ENCODE results near the gene TNFAIP8L3.
"Not testable (repeated sequence)": the region's sequence is repeated elsewhere in the genome, so short reads cannot be mapped to it uniquely, and the experiment has no call there.

The TNFAIP8L3 gene

DNA sequence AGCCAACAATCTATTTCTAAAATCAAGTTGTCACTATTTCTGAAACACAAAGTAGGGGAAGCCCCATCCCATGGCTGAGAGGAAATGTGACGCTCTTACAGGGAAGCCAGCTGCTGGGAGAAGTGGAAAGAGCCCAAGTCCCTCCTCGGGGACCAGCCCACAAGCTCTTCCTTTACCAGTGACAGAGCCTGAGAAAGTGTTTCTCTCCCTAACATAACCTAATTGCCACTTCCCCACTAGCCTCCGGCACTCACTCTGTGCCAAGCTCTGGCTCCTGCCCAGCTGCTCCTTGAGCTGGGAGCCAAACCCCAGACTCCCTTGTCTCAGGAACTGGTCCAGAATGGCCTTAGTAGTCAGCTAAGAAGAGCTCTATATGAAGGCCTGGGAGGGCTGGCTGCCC lies 42.9 kb downstream of the TNFAIP8L3 start:
- DNase-seq: no peak

DNA sequence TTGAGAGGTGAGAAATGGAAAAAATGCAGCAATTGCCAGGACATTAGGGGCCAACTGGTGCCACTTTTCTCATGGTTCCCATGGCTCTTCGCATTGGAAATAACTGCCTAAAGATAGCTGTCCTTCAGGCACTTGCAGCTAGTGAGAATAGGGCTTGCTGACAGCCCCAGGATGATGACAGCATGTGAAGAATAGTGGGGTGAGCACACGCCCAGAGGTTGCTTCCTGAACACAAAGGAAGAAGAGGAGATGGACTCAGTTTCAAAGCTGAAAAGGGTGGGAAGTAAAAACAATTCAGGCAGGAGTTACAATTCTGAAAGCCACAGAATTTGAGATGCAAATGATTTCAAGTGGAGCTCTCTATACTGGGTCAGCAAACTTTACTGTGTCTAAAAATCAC lies 45.6 kb downstream of the TNFAIP8L3 start:
- no peak for DNase-seq

DNA sequence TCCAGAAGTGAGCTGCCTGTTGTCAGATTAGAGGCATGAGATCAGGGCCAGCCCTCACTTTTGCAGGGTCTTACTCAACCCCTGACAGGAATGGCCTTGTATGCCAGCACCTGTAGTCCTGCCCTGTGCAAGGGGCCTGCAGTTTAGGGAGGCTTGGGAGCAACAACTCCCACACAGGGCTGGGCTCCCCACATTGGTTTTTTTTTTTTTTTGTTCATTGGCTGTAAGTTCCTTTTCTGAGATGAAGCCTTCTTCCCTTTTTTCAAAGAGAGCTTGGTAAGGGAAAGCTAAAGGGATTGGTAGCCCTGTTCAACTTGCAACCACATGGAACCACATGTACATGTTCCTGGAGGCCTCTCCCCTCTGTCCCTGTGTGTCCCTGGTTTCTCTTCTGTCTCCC lies 46.4 kb downstream of the TNFAIP8L3 start:
- DNase-seq: no peak

DNA sequence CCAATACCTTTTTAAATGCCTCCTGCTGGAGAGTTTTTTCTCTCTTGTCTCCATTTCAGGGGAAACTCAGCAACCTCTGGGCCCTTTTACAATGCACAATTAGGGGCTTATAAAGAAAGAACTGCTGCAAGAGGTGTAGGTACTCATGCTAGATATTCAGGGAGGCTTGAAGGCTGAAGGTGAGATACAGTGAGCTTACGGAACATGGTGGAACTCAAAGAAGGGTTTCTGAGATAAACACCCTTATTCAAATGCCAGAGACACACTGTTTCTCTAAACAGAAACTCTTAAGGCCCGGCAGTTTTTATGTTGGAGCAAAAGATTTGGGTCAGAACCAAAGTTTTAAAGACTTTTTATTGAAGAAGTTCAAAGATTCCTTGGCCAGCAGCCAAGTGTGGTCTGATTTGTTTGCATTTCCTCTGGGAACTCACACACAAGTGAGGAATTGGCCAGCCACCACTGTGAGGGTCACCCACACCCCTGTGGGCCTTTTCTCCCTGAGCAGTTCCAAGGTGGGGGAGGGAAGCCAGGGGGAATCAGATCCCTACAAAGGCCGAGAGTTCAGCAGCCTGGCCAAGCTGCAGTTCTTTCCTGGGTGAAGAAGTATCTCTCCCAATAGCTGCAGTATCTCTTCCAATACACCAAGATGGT lies 47.8 kb downstream of the TNFAIP8L3 start:
- DNase-seq: no peak

DNA sequence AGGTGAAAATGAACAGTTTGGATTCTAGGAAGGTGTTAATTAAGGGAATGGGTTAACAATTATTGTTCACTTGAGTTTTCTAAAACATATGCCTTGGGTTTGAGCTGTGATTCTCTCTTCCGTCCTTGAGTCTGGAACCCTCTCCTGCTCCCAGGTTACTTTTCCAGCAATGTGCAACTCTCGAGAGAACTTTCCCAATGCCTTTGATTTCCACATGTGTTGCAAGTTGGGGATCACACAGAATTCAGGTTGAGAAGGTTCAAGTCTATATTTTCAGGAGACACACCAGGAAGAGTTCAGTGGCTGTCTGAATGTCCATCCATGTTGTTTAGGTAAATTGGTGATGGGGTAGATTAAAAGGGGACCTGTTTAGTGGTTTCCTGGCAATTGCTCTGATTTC lies 48.7 kb downstream of the TNFAIP8L3 start:
- no peak for DNase-seq

DNA sequence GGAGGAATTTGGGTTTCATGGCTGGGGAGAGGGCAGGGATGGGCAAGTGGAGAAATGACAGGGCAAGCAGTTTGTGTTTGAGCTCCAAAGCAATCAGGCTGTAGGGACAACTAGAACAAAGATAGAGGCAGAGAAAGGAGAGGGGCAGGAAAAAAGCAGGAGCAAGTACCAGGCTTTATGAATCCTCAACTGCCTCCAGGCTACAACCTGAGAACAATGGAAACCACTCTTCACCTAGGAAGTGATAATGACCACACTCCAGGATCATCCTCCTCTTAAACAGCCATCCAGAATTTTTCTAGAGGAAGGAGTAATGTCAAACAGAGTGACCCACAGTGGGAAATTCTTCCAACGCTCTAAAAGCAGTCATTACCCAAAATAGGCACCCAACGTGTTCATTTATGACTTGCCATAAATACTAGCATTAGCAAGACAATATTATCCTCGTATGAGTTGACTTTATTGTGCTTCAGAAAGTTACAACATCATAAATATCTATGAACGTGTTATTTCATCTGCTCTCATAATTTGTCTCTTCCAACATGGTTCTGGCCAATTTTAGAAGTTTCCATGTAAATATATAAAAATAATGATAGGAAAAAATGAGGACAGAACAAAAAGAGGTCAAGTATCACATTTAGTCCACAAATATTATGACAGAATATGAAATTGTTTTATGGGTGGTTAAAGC lies 50.5 kb downstream of the TNFAIP8L3 start:
- DNase-seq: no peak

DNA sequence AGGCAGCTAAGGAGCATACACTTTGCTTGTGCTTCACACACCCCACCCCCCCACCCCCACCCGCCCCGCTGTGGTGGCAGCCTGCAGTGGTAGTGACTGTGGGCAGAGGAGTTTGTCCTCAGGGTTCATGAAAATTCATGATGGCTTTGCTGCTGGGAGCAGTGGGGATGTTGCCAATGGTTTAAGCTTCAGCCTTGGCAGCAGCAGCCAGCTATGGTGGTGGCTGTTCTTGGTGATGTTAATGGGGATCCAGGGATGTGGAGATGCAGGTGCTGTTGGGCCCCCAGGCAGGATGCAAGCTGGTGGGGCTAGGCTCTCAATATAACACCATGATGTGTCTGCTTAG lies 55.8 kb downstream of the TNFAIP8L3 start:
- no peak for DNase-seq

DNA sequence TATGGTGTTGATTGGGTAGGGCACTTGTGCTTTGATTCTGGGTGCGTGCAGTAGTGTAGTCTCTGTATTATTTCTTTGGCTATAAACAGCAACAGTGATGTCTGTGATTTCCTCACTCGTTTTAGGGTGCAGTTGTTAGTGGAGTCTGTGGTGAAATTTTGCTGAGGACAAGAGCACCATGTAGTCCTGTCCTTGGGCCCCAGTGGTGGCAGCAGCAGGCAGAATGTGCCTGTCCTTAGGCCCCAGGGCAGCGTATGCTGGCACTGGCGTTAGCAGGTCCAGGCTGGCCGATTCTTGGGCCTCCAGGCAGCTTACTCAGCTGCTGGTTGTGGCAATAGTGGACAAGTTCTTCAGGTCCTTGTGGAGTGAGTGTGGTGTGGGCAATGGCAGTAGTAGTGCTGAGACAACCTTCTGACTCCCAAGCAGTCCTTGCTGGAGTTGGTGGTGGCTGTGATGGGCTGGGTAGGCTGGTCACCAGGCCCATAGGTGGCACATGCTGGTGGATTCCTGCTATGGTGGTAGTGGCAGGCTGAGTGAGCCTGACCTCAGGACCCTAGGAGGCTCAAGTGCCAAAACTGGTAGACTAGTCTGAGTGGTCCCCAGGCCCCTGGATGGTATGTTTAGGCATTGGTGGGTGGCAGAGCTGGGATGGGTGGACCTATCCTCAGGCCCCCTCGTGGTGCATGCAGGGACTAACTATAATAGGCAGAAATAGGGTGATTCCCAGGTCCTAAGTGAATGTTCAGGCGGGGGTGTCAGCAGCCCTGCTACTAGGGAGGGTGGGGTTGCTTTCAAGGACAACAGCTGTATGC lies 56.3 kb downstream of the TNFAIP8L3 start:
- DNase-seq: peak; percentile 39 to 45

DNA sequence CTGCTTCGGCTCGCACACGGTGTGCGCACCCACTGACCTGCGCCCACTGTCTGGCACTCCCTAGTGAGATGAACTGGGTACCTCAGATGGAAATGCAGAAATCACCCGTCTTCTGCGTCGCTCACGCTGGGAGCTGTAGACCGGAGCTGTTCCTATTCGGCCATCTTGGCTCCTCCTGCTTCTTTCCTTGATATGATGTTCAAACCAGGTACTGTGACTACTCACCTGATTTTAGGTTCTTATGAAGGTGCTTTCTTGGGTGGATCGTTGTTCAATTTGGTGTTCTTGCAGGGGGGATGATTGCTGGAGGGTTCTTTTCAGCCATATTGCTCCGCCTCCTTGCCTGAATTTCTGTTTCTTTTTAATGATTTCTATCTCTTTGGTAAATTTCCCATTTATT lies 57.2 kb downstream of the TNFAIP8L3 start:
- DNase-seq: not testable (repeated sequence)

DNA sequence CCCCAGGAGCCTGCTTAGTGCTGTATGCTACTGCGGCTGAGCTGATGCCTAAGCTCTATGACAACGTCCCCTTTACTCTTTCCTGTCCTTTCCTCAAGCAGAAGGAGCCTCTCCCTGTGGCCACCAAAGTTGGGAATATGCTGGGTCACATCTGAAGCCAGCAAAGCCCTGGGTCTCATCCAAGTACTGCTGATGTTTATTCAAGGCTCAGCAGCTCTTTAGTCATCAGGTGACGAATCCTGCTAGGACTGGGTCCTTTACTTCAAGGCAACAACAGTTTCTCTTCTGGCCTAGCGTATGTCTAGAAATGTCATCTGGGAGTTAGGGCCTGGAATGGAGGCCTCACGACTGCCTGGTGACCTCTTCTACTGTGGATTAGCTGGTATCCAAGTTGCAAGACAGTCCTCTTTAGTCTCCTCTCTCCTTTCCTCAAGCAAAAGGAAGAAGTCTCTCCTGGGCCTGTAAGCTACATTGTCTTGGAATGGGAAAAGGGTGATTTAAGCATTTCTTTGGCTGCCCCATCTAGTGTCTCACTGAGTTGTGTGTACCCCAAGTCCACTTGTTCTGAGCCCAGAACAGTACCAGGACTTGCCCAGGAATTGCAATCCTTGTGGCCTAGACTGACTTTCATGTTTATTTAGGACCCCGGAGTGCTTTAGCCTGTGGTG lies 63.9 kb downstream of the TNFAIP8L3 start:
- DNase-seq: no peak

DNA sequence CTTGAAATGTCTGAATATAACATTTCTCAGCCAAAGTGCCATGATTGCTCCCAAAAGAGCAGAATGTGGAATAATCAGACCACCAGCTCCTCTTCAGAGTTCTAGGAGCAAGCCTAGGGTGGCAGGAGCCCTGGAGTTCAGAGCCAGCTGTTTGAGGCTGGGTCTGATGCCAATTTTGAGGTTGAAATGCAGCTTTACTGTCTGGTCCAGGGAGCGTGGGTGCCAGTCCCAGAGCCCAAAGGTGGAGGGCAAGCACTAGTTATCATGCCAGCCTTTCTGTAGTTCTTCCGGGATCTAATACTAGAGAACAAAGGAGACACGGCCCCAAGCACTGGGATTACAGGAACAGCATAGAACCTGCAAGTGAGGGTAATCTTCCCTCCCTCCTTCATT lies 69.3 kb downstream of the TNFAIP8L3 start:
- no peak for DNase-seq

DNA sequence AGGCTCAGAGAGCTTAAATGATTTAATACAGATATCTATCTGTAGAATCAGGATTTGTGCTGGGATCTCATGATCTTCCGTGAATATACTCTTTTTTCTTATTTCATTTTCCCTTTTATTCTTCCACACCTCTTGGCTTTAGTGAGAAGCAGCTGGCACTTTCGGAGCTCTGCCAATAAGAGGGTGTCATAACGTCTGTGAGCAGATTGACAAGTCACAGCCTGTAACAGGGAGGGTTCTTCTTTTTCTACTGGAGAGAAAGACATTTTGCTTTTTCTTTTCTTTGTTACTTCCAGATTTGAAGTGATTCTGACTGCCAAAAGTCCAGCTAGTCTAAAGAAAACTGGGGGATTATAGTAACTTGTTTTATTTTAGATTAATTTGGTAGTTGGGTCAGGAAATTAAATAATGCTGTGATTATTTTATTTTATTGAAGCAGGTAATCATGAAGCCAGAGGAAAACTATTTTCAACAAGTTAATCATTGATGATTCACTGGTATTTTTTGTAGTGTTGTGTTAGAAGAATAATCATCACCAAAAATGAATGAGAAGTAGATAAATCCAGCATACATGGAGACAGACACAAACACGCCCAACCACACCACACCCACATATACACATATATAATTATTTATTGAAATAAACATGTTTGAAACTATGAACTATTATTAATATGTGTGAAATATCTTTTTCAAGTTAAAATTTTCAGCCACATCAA lies 69.8 kb downstream of the TNFAIP8L3 start:
- peak in 1 of 2 experiments; percentile 8 for DNase-seq

DNA sequence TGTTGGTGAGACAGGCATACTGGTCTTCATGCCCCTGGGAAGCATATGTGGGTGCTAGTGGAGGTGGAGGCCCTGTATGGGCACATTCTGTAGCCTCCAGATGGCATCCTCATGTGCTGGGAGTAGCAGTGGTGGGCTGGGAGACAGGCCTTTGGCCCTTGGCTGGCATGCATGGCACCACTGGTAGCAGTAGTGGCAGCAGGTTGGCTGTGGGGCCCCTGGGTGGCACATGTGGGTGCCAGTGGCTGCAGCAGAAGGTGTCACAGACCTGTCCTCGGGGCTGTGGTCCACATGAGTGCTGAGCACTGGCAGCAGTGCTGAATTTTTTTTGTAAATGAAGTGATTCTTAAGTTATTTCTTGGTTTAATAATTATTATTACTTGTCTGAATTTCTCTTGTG lies 71.2 kb downstream of the TNFAIP8L3 start:
- no peak for DNase-seq

DNA sequence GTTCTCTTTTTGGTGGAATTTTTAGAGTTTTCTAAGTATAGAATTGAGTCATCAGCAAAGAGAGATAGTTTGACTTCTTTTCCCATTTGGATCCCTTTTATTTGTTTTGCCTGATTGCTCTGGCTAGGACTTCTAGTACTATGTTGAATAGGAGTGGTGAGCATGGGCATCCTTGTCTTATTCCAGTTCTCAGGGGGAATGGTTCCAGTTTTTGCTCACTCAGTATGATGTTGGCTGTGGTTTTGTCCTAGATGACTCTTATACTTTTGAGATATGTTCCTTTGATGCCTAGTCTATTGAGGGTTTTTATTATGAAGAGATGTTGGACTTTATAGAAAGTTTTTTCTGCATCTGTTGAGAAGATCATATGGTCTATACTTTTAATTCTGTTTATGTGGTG lies 72.5 kb downstream of the TNFAIP8L3 start:
- no peak for DNase-seq

DNA sequence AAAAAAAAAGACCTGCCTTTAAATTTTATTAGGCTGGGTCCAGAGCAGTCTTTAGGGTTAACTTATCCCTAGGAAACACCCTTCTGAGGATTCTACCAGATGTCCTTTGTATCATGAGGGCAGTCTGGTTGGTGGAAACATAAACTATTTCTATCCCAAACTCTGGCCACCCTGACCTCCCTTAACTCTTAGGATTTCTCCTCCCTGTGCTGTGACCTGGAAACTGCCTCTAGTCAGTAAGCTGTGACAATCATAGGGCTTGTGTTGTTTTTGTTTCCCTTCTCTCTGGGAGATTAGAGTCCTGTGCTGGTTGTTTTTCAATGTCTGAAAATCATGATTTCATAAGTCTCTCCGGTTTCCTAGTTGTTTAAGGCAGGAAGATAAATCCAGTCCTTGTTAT lies 78.1 kb downstream of the TNFAIP8L3 start:
- no peak for DNase-seq

DNA sequence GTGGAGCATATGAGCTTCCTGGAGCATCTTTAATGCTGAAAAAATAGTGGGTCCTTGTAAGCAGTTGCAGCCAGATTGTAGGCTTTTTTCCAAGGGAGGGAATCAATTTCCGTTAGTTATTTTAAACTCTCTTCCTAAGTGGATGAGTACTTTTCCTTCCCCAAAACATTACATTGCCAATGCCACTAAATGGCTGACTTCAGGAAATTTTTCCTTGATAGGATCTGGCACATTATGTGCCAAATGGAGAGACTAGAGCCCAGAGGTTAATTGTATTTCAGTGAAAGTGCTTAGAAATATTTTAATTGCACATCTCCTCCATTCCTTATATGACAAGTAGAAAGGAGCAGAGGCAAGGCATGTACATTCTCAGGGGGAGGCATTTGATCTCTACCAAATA lies 83.5 kb downstream of the TNFAIP8L3 start:
- DNase-seq: no peak

DNA sequence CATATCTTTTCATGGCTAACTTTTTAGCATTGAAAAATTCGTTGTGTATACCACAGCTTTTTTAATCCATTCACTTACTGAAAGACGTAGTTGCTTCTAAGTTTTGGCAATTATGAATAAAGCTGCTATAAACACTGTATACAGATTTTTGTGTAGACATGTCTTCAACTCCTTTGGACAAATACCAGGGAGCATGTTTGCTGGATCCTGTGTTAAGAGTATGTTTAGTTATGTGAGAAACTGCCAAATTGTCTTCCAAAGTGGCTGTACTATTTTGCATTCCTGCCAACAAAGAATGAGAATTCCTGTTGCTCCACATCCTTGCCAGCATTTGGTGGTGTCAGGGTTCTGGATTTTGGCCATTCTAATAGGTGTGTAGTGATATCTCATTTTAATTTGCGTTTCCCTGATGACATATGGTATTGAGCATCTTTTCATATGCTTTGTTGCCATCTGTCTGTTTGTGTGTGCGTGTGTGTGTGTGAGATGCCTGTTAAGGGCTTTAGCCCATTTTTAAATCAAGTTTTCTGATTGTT lies 87.5 kb downstream of the TNFAIP8L3 start:
- DNase-seq: no peak
